Progenitor cell of endocrine pancreas (in vitro differentiated cells): ENCODE measurements around the gene RPS18. TPM values are rescaled to one million over a fixed set of nuclear protein-coding genes. Genes with fewer than 3 reads are reported as not detected.

Experiments used
- DNase-seq: peaks from one replicate; pipeline ENCODE4 v3.0.0; 2021; ENCODE audit warnings: low spot score; ENCODE audit not compliant: unreplicated experiment
- H3K27ac Mint-ChIP-seq: 2 replicates; pipeline ENCODE4 v1.8.0; 2021; ENCODE audit warnings: mild to moderate bottlenecking, moderate library complexity, mixed read lengths
- H3K27me3 Mint-ChIP-seq: 2 replicates; pipeline ENCODE4 v1.8.0; 2021; ENCODE audit warnings: mixed read lengths
- H3K36me3 Mint-ChIP-seq: 2 replicates; pipeline ENCODE4 v1.8.0; 2022; ENCODE audit warnings: mixed read lengths; ENCODE audit not compliant: insufficient read depth
- H3K4me1 Mint-ChIP-seq: 2 replicates; pipeline ENCODE4 v1.8.0; 2021; ENCODE audit warnings: low read depth, mixed read lengths
- H3K4me3 Mint-ChIP-seq: 2 replicates; pipeline ENCODE4 v1.8.0; 2021; ENCODE audit warnings: low read depth, mild to moderate bottlenecking, moderate library complexity, mixed read lengths
- H3K9me3 Mint-ChIP-seq: 2 replicates; pipeline ENCODE4 v1.8.0; 2021; ENCODE audit warnings: low read depth, mixed read lengths
- CTCF ChIP-seq: fragments of 200-600 bp; sonication (generic); IDR thresholded peaks from one replicate; pipeline ENCODE4 v1.5.0; 2021; ENCODE audit warnings: antibody characterized with exemption, mild to moderate bottlenecking; ENCODE audit not compliant: unreplicated experiment
- total RNA-seq: library from RNA; stranded (reverse); gene quantifications from 2 replicates; pipeline ENCODE4 v1.2.1, GENCODE V29; 2021

The RPS18 gene
- total RNA-seq, 1 donor from 2014 or later = 1,974 TPM

GRCh38 chr6:33248932-33249731 is 22.7 kb upstream of the RPS18 start:
- DNase-seq = peak; percentile 83
- TF ChIP-seq CTCF = no peak
- Mint-ChIP-seq H3K27ac (peak overlapping the region; percentile 78), H3K4me1 (peaks cover 18% of the 10 kb centered on the region), H3K4me3 (peak overlapping the region; percentile 73), H3K27me3 (peaks cover 15% of the 10 kb centered on the region), H3K9me3 (no peaks in the 10 kb centered on the region), H3K36me3 (peaks cover 14% of the 10 kb centered on the region)

- H3K9me3 Mint-ChIP-seq = no peaks in the 10 kb centered on the region
- H3K27ac Mint-ChIP-seq = peak overlapping the region; percentile 49
- H3K27me3 Mint-ChIP-seq = peaks cover 15% of the 10 kb centered on the region
- H3K4me3 Mint-ChIP-seq = peak overlapping the region; percentile 73
- H3K4me1 Mint-ChIP-seq = peaks cover 18% of the 10 kb centered on the region
- H3K36me3 Mint-ChIP-seq = peaks cover 14% of the 10 kb centered on the region
- DNase-seq = no peak
- no peak for TF ChIP-seq CTCF
Measured at GRCh38 chr6:33249732-33250630, 21.9 kb upstream of the RPS18 start.

- Mint-ChIP-seq H3K36me3 (peaks cover 15% of the 10 kb centered on the region), H3K4me3 (no peak overlapping the region), H3K9me3 (no peaks in the 10 kb centered on the region), H3K4me1 (peaks cover 18% of the 10 kb centered on the region), H3K27ac (no peak overlapping the region), H3K27me3 (peaks cover 15% of the 10 kb centered on the region)
- no peak for TF ChIP-seq CTCF
- DNase-seq = no peak
Measured at GRCh38 chr6:33250731-33251130, 21.1 kb upstream of the RPS18 start.

- Mint-ChIP-seq H3K4me3 (no peak overlapping the region), H3K36me3 (peaks cover 17% of the 10 kb centered on the region), H3K4me1 (peaks cover 18% of the 10 kb centered on the region), H3K27ac (no peak overlapping the region), H3K27me3 (peaks cover 8% of the 10 kb centered on the region), H3K9me3 (no peaks in the 10 kb centered on the region)
- no peak for DNase-seq
- TF ChIP-seq CTCF = no peak
Measured at GRCh38 chr6:33251395-33252012, 20.4 kb upstream of the RPS18 start.

GRCh38 chr6:33252759-33253158 is 19.1 kb upstream of the RPS18 start:
- H3K4me3 Mint-ChIP-seq = no peak overlapping the region
- H3K9me3 Mint-ChIP-seq = no peaks in the 10 kb centered on the region

More at GRCh38 chr6:33252759-33253158, 19.1 kb upstream of the RPS18 start:
- no peak for DNase-seq
- Mint-ChIP-seq H3K27me3 (peaks cover 2% of the 10 kb centered on the region), H3K4me1 (peaks cover 18% of the 10 kb centered on the region), H3K27ac (no peak overlapping the region), H3K36me3 (peaks cover 21% of the 10 kb centered on the region)
- no peak for TF ChIP-seq CTCF
